ENCODE measurements around the gene VMAC. TPM values are rescaled to one million over a fixed set of nuclear protein-coding genes. Genes with fewer than 3 reads are reported as not detected.
"Not testable (repeated sequence)": the region's sequence is repeated elsewhere in the genome, so short reads cannot be mapped to it uniquely, and the experiment has no call there.

Gene VMAC
- 0.76 TPM for polyA plus RNA-seq (2013, experiment 1 of 2)
- 0.70 TPM for polyA plus RNA-seq (2013, experiment 2 of 2)

GRCh38 chr19:5904352-5905113, at the start of gene VMAC:
Gene VMAC, plus strand, starts transcription at chr19:5904872. Its CDS starts 19 bp downstream, at chr19:5904891.
- peak; percentile 100 for DNase-seq
- Histone ChIP-seq H3K4me1 (ENCODE audit: control insufficient read depth, low read depth, low read length) (no peaks in the 10 kb centered on the region), H3K18ac (ENCODE audit: low read length) (no peak within 1 kb of the TSS), H2BK5ac (ENCODE audit: low read length) (peak within 1 kb of the TSS; percentile 96), H3K27ac (ENCODE audit: low read depth, low read length) (peak within 1 kb of the TSS; percentile 47), H3K9ac (ENCODE audit: low read length) (peak within 1 kb of the TSS; percentile 97), H3K79me1 (ENCODE audit: low read length) (peaks cover 14% of the 10 kb centered on the region), H2AK5ac (ENCODE audit: low read length) (no peak within 1 kb of the TSS), H4K5ac (ENCODE audit: low read length) (no peak within 1 kb of the TSS), H3K4ac (ENCODE audit: low read depth, low read length) (no peak within 1 kb of the TSS), H2BK120ac (ENCODE audit: low read depth, low read length) (no peak within 1 kb of the TSS), H3K27me3 (ENCODE audit: insufficient read depth, low read length, poor library complexity) (no peaks in the 10 kb centered on the region), H3K36me3 (ENCODE audit: control insufficient read depth, insufficient read depth, low read length) (no peaks in the 10 kb centered on the region), H3K79me2 (ENCODE audit: control insufficient read depth, insufficient read depth, low read length) (peaks cover 25% of the 10 kb centered on the region), H3K4me2 (ENCODE audit: low read length) (peak within 1 kb of the TSS; percentile 83), H2BK15ac (replicated peaks; ENCODE audit: low read depth) (no peak within 1 kb of the TSS), H3K23ac (ENCODE audit: low read length) (no peak within 1 kb of the TSS), H3K56ac (ENCODE audit: low read length) (peak within 1 kb of the TSS; percentile 95), H4K8ac (ENCODE audit: low read depth, low read length) (no peak within 1 kb of the TSS), H3K4me3 (ENCODE audit: low read length) (peak within 1 kb of the TSS; percentile 81)
- WGBS (ENCODE audit: extremely low coverage, insufficient coverage, low lambda C conversion rate): no CpG with 5 or more reads among the region's 61 CpGs

DNA sequence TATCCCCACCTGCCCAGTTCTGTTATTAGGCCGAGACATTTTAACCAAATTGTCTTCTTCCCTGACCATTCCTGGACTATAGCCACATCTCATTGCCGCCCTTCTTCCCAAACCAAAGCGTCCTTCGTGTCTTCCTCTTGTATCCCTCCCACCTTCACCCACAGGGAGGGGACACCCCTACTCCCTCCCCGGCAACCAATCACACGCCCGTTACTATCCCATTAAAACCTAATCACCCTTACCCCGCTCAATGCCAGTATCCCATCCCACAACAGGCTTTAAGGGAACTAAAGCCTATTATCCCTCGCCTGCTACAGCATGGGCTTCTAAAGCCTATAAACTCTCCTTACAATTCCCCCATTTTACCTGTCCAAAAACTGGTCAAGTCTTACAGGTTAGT, 49.5 kb upstream of the VMAC start:
- no CpG with 5 or more reads among the region's 9 CpGs for WGBS (ENCODE audit: extremely low coverage, insufficient coverage, low lambda C conversion rate)
- not testable (repeated sequence) for H2AK5ac ChIP-seq (ENCODE audit: low read length); H3K23ac ChIP-seq (ENCODE audit: low read length); H3K9ac ChIP-seq (ENCODE audit: low read length); H3K4me2 ChIP-seq (ENCODE audit: low read length); H3K18ac ChIP-seq (ENCODE audit: low read length); H3K4me3 ChIP-seq (ENCODE audit: low read length); H3K56ac ChIP-seq (ENCODE audit: low read length); H3K27me3 ChIP-seq (ENCODE audit: insufficient read depth, low read length, poor library complexity); H2BK120ac ChIP-seq (ENCODE audit: low read depth, low read length); DNase-seq; H3K27ac ChIP-seq (ENCODE audit: low read depth, low read length); H2BK5ac ChIP-seq (ENCODE audit: low read length); H3K4me1 ChIP-seq (ENCODE audit: control insufficient read depth, low read depth, low read length); H4K8ac ChIP-seq (ENCODE audit: low read depth, low read length); H3K4ac ChIP-seq (ENCODE audit: low read depth, low read length); H3K79me1 ChIP-seq (ENCODE audit: low read length); H4K5ac ChIP-seq (ENCODE audit: low read length); H2BK15ac ChIP-seq (replicated peaks; ENCODE audit: low read depth); H3K36me3 ChIP-seq (ENCODE audit: control insufficient read depth, insufficient read depth, low read length); H3K79me2 ChIP-seq (ENCODE audit: control insufficient read depth, insufficient read depth, low read length)

- Histone ChIP-seq H2BK5ac (ENCODE audit: low read length) (no peak overlapping the region), H3K79me2 (ENCODE audit: control insufficient read depth, insufficient read depth, low read length) (no peaks in the 10 kb centered on the region), H3K27ac (ENCODE audit: low read depth, low read length) (no peak overlapping the region), H3K23ac (ENCODE audit: low read length) (no peak overlapping the region), H3K56ac (ENCODE audit: low read length) (no peak overlapping the region), H3K18ac (ENCODE audit: low read length) (no peak overlapping the region), H3K4me3 (ENCODE audit: low read length) (no peak overlapping the region), H2BK120ac (ENCODE audit: low read depth, low read length) (no peak overlapping the region), H2AK5ac (ENCODE audit: low read length) (no peak overlapping the region), H3K9ac (ENCODE audit: low read length) (no peak overlapping the region), H2BK15ac (replicated peaks; ENCODE audit: low read depth) (no peak overlapping the region), H3K36me3 (ENCODE audit: control insufficient read depth, insufficient read depth, low read length) (no peaks in the 10 kb centered on the region), H3K79me1 (ENCODE audit: low read length) (no peaks in the 10 kb centered on the region), H4K5ac (ENCODE audit: low read length) (no peak overlapping the region), H3K4me1 (ENCODE audit: control insufficient read depth, low read depth, low read length) (no peaks in the 10 kb centered on the region), H3K4me2 (ENCODE audit: low read length) (no peak overlapping the region), H3K4ac (ENCODE audit: low read depth, low read length) (no peak overlapping the region), H3K27me3 (ENCODE audit: insufficient read depth, low read length, poor library complexity) (no peaks in the 10 kb centered on the region), H4K8ac (ENCODE audit: low read depth, low read length) (no peak overlapping the region)
- no peak for DNase-seq
- WGBS (ENCODE audit: extremely low coverage, insufficient coverage, low lambda C conversion rate): no CpG with 5 or more reads among the region's 18 CpGs
Observed at GRCh38 chr19:5857203-5858081, 47.2 kb upstream of the VMAC start.

DNA sequence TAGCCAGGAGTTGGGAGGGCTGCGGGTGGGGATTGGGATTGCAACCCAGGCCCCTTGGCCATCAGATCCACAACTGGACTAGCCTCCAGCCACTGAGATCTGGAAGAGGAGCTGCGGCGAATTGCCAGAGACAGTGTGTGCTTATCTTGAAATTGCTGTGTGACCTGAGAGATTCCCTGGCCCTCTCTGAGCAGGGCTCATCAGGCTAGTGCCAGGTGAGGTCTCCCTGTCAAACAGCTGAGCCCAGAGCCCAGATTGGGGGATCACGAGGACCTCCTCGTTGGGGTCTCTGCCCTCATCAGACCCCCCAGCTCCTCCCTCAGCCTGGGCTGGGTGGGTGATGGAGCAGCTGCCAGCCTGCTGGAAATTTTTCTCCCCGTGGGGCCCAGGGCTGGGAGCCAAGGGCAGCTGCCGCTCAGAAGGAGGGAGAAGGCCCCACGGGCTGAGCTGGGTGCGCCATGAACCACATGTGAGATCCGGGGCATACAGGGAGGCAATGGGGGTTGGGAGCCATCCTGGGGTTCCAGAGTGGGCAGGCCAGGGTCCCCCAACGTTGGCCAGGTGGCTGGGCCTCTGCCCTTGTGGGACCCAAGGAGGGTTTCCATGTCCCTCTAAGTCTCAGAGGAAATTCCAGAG, 41.5 kb upstream of the VMAC start:
- Histone ChIP-seq H3K27ac (ENCODE audit: low read depth, low read length) (no peak overlapping the region), H3K36me3 (ENCODE audit: control insufficient read depth, insufficient read depth, low read length) (no peaks in the 10 kb centered on the region), H2BK5ac (ENCODE audit: low read length) (no peak overlapping the region), H2AK5ac (ENCODE audit: low read length) (no peak overlapping the region), H2BK15ac (replicated peaks; ENCODE audit: low read depth) (no peak overlapping the region), H3K79me2 (ENCODE audit: control insufficient read depth, insufficient read depth, low read length) (no peaks in the 10 kb centered on the region), H3K4me2 (ENCODE audit: low read length) (no peak overlapping the region), H3K4me1 (ENCODE audit: control insufficient read depth, low read depth, low read length) (no peaks in the 10 kb centered on the region), H3K56ac (ENCODE audit: low read length) (no peak overlapping the region), H2BK120ac (ENCODE audit: low read depth, low read length) (no peak overlapping the region), H4K5ac (ENCODE audit: low read length) (no peak overlapping the region), H3K9ac (ENCODE audit: low read length) (no peak overlapping the region), H3K4me3 (ENCODE audit: low read length) (no peak overlapping the region), H3K18ac (ENCODE audit: low read length) (no peak overlapping the region), H3K79me1 (ENCODE audit: low read length) (no peaks in the 10 kb centered on the region), H3K23ac (ENCODE audit: low read length) (no peak overlapping the region), H3K27me3 (ENCODE audit: insufficient read depth, low read length, poor library complexity) (no peaks in the 10 kb centered on the region), H4K8ac (ENCODE audit: low read depth, low read length) (no peak overlapping the region), H3K4ac (ENCODE audit: low read depth, low read length) (no peak overlapping the region)
- WGBS (ENCODE audit: extremely low coverage, insufficient coverage, low lambda C conversion rate): no CpG with 5 or more reads among the region's 11 CpGs
- DNase-seq: no peak

- Histone ChIP-seq H3K4me1 (ENCODE audit: control insufficient read depth, low read depth, low read length) (no peaks in the 10 kb centered on the region), H3K79me1 (ENCODE audit: low read length) (no peaks in the 10 kb centered on the region), H3K23ac (ENCODE audit: low read length) (no peak overlapping the region), H2BK120ac (ENCODE audit: low read depth, low read length) (no peak overlapping the region), H4K5ac (ENCODE audit: low read length) (no peak overlapping the region), H2BK5ac (ENCODE audit: low read length) (no peak overlapping the region), H3K79me2 (ENCODE audit: control insufficient read depth, insufficient read depth, low read length) (no peaks in the 10 kb centered on the region), H3K9ac (ENCODE audit: low read length) (no peak overlapping the region), H3K27me3 (ENCODE audit: insufficient read depth, low read length, poor library complexity) (no peaks in the 10 kb centered on the region), H4K8ac (ENCODE audit: low read depth, low read length) (no peak overlapping the region), H3K27ac (ENCODE audit: low read depth, low read length) (no peak overlapping the region), H3K18ac (ENCODE audit: low read length) (no peak overlapping the region), H3K56ac (ENCODE audit: low read length) (no peak overlapping the region), H3K36me3 (ENCODE audit: control insufficient read depth, insufficient read depth, low read length) (no peaks in the 10 kb centered on the region), H3K4me3 (ENCODE audit: low read length) (no peak overlapping the region), H3K4ac (ENCODE audit: low read depth, low read length) (no peak overlapping the region), H2BK15ac (replicated peaks; ENCODE audit: low read depth) (no peak overlapping the region), H2AK5ac (ENCODE audit: low read length) (no peak overlapping the region), H3K4me2 (ENCODE audit: low read length) (no peak overlapping the region)
- DNase-seq: no peak
- WGBS (ENCODE audit: extremely low coverage, insufficient coverage, low lambda C conversion rate): no CpG with 5 or more reads among the region's 9 CpGs
Observed at GRCh38 chr19:5864013-5864720, 40.5 kb upstream of the VMAC start.
